Cerebellar nuclear complex (tissue), 1 donor: ENCODE measurements around the gene KITLG.
"Not testable (repeated sequence)": the region's sequence is repeated elsewhere in the genome, so short reads cannot be mapped to it uniquely, and the experiment has no call there.

ENCODE experiments used
- DNase-seq, 2 experiments: peaks; one replicate each; lab custom pipeline; 2025; lab: John Stamatoyannopoulos, UW

Gene KITLG, protein sequence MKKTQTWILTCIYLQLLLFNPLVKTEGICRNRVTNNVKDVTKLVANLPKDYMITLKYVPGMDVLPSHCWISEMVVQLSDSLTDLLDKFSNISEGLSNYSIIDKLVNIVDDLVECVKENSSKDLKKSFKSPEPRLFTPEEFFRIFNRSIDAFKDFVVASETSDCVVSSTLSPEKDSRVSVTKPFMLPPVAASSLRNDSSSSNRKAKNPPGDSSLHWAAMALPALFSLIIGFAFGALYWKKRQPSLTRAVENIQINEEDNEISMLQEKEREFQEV

GRCh38 chr12:88580051-88580871 is at the start of gene KITLG:
TSS of gene KITLG (minus strand) at chr12:88580471. CDS start at chr12:88580278, 193 bp downstream.
- DNase-seq = no peak

GRCh38 chr12:88628856-88629509 is 48.7 kb upstream of the KITLG start:
- DNase-seq = no peak

DNA sequence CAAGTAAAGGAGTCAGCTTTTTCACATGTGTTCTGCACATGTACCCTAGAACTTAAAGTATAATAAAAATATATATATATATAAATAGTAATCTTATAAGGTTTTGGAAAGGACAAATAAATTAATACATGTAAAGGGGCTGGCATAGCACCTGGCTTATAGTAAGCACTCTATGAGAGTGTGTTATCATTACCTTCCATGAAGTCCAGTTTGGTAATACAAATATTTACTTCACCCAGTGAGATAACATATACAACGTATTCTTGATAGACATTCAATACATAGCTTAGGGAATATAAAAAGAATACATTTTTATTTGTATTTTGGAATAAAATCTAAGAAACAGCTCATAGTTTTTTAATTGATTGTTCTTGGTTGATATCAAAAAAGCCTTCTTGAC is 47.8 kb upstream of the KITLG start:
- not testable (repeated sequence) for DNase-seq

DNA sequence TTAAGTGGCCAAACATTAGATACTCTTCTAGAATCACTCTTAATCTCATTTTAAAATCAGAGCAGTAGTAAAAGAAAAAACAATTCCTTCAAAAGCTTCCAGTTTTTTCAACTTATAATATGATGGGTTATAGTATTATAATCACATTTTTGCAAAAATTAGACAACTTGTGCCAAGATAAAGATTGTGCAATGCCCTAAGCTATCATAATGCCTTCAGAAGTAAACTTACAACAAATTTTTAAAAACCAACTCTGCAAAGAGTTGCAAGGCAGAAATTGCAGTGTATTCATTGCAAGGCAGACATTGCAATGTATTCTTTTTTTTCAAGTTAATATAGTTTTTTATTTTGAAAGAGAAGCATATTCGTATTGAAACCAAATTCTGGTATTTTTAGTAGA is 47.2 kb upstream of the KITLG start:
- DNase-seq = no peak

DNA sequence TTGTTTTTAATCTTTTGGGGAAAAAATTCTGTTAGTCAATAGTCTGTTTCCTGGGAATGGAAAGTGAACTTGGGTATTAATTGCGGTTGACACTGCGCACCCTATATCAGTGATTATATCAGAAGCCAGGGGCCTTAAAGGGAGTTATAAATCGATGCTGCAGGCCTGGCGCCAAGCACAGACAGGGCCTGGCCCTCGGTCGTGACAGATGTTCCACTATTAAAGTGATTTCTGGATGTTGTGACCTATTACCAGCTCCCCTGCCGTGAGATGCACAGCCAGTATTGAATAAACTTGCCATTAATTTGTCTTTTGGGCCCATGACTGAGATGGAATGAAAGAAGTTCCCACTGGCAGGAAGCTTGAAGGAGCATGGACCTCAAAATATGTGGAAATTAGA is 45.1 kb upstream of the KITLG start:
- DNase-seq = no peak

DNA sequence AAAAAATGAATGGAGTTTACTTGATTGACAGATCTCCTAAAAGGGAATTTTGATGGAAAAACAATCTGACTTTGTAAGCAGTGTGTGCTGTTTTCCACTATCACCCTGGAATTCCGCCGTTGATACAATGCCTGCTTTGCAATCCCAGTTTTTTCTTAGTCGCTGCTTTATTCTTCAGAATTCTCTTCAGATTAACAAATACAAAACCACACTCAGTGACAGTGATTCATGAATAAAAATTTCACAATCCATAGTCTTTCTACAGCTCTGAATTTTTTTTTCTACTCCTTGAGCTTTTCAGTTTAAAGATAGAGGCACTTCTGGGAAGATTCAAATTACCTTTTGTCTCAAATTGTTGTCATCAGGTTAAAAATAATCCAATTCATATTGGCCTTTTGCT is 44.6 kb upstream of the KITLG start:
- DNase-seq = no peak

GRCh38 chr12:88623777-88624548 is 43.7 kb upstream of the KITLG start:
- DNase-seq = no peak

DNA sequence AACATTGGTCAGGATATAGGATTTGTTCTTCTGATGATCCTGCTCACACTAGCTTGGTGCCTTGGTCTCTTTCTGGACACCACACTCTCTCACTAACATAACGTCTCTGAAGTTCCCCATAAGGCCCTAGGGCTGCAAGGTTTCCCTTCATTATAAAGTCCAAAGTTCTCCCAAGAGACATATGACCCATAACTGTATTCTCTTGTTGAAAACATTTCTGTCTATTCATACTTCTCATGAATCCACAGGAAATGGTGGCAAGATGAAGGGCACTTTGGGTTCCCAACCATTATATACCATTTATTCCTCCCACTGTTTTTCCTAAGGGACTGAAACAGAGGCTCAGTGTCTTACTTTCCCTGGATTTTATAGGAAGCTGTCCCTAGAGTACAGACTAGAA is 37.1 kb upstream of the KITLG start:
- no peak for DNase-seq

DNA sequence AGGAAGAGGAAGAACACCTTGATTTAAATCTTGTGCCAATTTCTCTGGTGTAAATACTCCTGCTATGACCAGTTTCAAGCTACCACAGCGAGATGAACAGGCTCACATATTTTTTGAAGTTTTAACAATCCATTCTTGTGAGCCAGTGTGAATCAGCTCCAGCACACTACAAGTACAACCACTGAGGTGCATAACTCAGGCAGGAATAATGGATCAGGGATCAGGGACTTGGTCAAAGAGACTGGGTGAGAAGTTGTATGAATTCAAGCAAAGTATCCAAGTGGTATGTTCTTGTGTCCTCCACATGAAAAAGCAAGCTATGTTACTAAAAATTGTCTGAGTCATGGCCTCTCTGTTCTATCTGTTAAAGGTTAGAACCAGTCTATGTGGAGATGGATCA is 35.2 kb upstream of the KITLG start:
- DNase-seq = no peak

GRCh38 chr12:88604646-88605045 is 24.4 kb upstream of the KITLG start:
- DNase-seq = no peak

GRCh38 chr12:88600272-88600671 is 20.0 kb upstream of the KITLG start:
- no peak for DNase-seq

GRCh38 chr12:88597365-88597764 is 17.1 kb upstream of the KITLG start:
- DNase-seq = no peak

DNA sequence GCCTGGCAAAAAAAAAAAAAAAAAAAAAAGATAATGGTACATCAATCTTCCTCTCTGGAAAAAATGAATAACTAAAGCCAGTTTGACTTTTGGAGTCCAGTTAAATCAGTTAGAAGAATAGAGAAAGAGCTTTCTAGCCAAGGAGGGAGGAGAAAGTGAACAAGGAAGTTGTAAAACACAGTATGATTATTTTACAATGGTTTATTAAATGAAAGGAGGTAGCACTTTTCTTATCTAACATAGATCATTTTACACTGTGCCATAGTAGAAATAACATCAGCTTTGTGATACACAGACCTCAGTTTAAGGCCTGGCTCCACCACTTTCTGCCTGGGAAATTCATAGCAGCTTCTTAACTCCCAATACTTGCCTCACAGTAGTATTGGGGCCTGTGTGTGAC is 15.4 kb upstream of the KITLG start:
- no peak for DNase-seq

GRCh38 chr12:88594780-88595179 is 14.5 kb upstream of the KITLG start:
- DNase-seq = no peak

- DNase-seq = no peak
Measured at GRCh38 chr12:88591343-88591742, 11.1 kb upstream of the KITLG start.

DNA sequence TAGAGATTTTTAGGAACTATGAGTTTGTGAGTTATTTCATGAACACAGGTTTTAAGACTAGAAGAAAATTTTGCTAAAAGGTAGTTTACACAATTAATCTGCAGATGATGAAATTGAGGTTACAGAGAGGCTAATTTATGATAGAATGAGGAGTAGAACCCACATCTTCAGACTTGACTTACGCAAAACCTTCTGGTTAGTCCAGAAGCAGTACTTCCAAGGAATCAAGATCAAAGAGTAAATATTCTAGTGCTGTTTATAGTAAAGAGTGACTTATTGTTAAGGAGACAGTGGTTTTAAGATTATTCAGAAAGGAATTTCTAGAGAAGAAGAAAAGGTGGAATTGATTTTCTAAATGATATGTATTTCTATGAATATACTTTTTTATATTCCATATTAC is 10.6 kb upstream of the KITLG start:
- DNase-seq = no peak

DNA sequence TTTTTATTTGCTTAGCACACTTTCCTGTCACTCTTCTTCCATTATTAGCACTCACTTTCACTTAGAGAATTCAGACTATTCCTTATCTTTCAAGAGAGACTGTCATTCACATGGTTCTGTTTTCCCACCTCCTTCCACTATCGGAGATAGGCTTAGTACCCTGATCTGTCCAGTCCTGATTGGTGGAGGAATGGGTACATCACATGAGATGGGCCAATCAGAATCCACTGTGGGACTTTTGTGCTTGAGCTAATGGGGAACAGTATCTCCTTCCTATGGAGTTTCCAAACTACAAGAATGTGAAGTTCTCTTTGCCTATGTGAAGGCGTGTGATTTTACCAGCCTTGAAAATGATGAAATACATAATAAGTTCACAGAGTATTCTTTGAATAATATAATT is 4.8 kb upstream of the KITLG start:
- no peak for DNase-seq

- DNase-seq = no peak
Measured at GRCh38 chr12:88579601-88580050, 645 bp downstream of the KITLG start.

DNA sequence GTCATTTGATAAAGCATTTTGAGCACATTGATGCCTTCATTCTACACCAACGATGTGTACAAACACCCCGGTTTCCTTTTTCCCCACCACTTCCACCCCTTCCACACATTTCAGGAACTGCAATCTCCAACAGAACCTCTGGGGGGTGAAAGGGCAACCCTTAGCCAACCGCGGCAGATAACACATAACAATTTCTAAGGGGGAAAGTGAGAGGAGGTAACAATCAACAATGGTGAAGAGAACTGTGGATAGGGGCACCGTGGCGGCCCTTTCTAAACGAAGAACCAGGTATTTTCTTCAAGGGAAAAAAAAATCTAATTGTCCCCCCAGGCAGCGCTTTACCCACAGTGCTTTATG is 1.1 kb downstream of the KITLG start:
- DNase-seq = no peak

DNA sequence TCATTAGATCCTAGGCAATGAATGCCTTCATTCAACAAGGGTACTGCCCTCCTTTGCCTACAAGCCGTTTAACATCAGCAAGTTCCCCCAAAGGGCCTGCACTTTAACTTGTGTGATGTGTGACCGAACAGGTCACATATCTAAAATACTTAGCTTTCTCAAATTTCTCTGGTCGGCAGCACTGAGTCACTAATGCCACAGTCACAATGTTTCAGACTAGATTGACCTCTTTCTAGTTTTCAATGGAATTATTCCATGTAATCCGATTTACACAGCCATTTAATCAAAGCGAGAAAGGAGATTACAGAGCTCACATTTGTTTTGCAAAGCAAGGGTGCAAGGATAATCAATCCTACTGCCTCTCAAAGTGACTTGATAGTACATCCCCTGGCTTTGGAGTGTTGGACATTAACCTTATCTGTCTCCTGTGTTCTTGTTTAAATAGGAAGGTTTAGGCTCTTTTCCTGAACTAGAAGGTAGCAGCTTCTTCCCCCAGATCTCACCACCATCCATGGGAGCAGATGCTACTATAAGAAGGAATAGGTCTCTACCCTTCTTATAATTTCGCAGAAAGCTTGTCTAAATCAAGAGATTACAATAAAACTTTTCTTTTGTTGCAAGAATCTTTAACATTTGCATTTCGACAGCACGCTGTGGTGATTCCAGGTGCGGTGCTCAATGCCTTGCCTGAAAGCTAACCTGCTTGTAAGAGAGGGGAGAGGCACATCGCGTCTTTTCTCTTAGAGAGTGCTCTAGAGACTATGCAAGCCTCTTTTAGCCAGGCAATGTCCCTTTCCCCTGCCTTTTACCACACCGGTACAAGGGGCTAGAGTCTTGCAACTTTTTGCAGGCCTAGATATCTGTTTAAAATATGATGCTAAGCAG is 1.8 kb downstream of the KITLG start:
- no peak for DNase-seq

DNA sequence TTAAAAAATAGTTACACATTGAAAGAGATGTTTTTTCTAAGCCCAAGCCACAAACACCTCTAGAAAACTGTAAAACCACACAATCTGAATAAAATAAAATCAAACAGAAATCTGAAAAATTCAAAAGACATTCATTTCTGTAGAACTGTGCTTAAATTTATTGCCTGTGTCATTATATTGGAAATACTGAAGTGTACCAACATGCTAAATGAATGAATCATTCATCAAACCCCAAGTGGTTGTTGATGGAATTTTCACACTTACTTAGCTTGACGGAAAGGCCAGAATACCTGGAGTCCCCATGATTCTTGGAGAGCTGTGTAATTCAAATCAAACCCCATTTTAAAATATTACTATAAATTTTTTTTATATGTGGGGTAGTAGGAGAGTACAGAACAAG is 2.7 kb downstream of the KITLG start:
- DNase-seq = no peak
